ENCODE results near the gene RNF215.

- TF ChIP-seq CTCF (IDR thresholded peaks at IDR 0.05) (no peak), POLR2AphosphoS5 (IDR thresholded peaks at IDR 0.05) (no peak)
Measured at GRCh38 chr22:30334646-30335045, 52.6 kb downstream of the RNF215 start.

Measured in breast epithelium (tissue), 3 donors.